Liver (tissue), 3 donors: Measurements from ENCODE around the gene PAPPA.

ENCODE experiments used
- GABPA ChIP-seq, 2 donors: IDR thresholded peaks in 1 of 2; conservative IDR thresholded peaks in 1 of 2; 2 replicates each; pipeline ENCODE4 v1.6.1; 2016; ENCODE audit warnings: antibody characterized with exemption in 2 of 2, mild to moderate bottlenecking in 1 of 2, moderate library complexity in 1 of 2
- RAD21 ChIP-seq, 2 donors: IDR thresholded peaks; 2 replicates each; pipeline ENCODE4 v1.6.1; 2016; ENCODE audit warnings: antibody characterized with exemption in 2 of 2, mild to moderate bottlenecking in 2 of 2
- RXRA ChIP-seq, 2 donors: IDR thresholded peaks; 2 replicates each; pipeline ENCODE4 v1.6.1; 2017 to 2018; ENCODE audit warnings: antibody characterized with exemption in 2 of 2, mild to moderate bottlenecking in 1 of 2
- TF ChIP-seq, protein P1 (sequence below): fragments of 150-350 bp; IDR thresholded peaks from 2 replicates; pipeline ENCODE4 v1.5.1; 2017; ENCODE audit warnings: improper control_type of control experiment, low read depth, low read length; ENCODE audit not compliant: missing input control
- TF ChIP-seq, protein P2 (sequence below): IDR thresholded peaks from 2 replicates; pipeline ENCODE4 v1.6.1; 2016; ENCODE audit warnings: antibody characterized with exemption, mild to moderate bottlenecking
- donor health status: healthy.
- donor health status: healthy.

DNA sequence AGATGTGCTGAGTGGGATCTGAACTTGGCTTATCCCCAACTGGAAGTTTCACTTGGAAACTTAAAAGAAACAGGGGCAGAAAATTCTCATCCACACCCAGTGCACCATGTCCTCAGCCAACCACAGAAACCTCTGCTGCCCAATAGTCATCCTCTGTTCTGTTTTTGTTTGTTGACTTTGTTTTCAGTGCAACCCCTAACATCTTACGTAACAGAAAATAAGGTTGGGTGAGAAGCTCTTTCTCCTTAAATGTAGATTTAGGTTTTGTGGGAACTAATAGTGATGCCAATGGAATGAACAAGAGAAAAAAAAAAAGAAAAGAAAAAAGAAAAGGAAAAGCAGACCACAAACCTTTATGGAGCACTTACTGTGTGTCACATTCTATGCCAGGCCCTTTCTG lies 262.8 kb downstream of the PAPPA start:
- TF ChIP-seq GABPA (IDR thresholded peaks at IDR 0.05 in 1 of 2, conservative IDR thresholded peaks at IDR 0.05 in 1 of 2), result no peak
- TF ChIP-seq, protein P1, sequence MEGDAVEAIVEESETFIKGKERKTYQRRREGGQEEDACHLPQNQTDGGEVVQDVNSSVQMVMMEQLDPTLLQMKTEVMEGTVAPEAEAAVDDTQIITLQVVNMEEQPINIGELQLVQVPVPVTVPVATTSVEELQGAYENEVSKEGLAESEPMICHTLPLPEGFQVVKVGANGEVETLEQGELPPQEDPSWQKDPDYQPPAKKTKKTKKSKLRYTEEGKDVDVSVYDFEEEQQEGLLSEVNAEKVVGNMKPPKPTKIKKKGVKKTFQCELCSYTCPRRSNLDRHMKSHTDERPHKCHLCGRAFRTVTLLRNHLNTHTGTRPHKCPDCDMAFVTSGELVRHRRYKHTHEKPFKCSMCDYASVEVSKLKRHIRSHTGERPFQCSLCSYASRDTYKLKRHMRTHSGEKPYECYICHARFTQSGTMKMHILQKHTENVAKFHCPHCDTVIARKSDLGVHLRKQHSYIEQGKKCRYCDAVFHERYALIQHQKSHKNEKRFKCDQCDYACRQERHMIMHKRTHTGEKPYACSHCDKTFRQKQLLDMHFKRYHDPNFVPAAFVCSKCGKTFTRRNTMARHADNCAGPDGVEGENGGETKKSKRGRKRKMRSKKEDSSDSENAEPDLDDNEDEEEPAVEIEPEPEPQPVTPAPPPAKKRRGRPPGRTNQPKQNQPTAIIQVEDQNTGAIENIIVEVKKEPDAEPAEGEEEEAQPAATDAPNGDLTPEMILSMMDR, result no peak
- no peak for TF ChIP-seq RXRA (IDR thresholded peaks at IDR 0.05)
- TF ChIP-seq, protein P2, sequence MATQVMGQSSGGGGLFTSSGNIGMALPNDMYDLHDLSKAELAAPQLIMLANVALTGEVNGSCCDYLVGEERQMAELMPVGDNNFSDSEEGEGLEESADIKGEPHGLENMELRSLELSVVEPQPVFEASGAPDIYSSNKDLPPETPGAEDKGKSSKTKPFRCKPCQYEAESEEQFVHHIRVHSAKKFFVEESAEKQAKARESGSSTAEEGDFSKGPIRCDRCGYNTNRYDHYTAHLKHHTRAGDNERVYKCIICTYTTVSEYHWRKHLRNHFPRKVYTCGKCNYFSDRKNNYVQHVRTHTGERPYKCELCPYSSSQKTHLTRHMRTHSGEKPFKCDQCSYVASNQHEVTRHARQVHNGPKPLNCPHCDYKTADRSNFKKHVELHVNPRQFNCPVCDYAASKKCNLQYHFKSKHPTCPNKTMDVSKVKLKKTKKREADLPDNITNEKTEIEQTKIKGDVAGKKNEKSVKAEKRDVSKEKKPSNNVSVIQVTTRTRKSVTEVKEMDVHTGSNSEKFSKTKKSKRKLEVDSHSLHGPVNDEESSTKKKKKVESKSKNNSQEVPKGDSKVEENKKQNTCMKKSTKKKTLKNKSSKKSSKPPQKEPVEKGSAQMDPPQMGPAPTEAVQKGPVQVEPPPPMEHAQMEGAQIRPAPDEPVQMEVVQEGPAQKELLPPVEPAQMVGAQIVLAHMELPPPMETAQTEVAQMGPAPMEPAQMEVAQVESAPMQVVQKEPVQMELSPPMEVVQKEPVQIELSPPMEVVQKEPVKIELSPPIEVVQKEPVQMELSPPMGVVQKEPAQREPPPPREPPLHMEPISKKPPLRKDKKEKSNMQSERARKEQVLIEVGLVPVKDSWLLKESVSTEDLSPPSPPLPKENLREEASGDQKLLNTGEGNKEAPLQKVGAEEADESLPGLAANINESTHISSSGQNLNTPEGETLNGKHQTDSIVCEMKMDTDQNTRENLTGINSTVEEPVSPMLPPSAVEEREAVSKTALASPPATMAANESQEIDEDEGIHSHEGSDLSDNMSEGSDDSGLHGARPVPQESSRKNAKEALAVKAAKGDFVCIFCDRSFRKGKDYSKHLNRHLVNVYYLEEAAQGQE, result no peak
- TF ChIP-seq RAD21 (IDR thresholded peaks at IDR 0.05), result no peak
